Fibroblast of the conjunctiva (primary cell): ENCODE results near the gene STIP1.

Experiments used
- DNase-seq: peaks from one replicate; pipeline ENCODE4 v3.0.0-alpha.2; 2010; ENCODE audit warnings: low read depth

The STIP1 gene

DNA sequence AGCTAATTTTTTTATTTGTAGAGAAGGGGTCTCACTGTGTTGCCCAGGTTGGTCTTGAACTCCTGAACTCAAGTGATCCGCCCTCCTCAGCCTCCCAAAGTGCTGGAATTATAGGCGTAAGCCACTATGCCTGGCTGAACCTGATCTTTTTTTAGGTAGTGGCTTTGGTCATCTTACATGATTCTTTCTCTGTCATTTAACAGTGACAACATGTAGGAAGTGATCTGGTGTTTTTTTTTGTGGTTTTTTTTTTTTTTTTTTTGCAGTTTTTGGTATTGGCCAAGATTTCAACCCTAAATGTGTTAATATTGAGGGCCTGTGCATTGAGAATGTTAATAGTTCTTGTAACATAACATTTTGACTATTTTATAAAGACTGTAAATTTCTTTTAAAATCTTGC is 12.5 kb downstream of the STIP1 start:
- no peak for DNase-seq

DNA sequence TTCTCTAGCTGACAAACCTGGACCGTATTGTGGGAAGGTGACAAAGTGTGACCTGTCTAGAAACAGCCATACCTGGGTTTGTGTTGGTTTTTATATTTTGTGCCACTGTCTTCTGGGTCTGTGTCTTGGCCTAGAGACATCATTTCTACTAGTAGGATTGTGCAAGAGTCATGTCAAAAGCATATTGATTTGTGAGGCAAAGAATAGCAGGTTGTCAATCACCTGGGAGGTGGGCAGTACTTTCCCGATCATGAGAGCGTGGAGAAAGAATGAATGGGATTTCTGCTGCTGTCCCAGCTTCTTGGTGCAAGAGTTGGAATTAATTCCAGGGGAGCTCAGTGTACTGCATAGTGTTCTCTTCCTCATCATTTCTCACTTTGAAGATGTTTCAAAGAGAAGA is 15.6 kb downstream of the STIP1 start:
- DNase-seq: no peak

DNA sequence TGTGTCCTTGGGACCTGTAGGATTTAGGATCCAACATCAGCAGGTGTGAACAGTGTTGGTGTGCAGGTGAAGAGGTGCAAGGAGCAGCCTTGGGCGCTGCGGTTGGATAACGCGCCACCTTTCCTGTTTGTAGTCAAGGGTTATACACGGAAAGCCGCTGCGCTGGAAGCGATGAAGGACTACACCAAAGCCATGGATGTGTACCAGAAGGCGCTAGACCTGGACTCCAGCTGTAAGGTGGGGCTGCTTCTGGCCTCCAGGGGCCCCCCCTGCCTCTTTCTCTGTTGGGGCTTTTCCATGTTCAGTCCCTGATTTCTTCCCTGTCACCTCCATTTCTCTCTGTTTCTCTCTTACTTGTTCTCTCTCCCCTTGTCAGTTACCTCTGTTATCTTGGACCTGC is 17.0 kb downstream of the STIP1 start:
- DNase-seq: no peak

DNA sequence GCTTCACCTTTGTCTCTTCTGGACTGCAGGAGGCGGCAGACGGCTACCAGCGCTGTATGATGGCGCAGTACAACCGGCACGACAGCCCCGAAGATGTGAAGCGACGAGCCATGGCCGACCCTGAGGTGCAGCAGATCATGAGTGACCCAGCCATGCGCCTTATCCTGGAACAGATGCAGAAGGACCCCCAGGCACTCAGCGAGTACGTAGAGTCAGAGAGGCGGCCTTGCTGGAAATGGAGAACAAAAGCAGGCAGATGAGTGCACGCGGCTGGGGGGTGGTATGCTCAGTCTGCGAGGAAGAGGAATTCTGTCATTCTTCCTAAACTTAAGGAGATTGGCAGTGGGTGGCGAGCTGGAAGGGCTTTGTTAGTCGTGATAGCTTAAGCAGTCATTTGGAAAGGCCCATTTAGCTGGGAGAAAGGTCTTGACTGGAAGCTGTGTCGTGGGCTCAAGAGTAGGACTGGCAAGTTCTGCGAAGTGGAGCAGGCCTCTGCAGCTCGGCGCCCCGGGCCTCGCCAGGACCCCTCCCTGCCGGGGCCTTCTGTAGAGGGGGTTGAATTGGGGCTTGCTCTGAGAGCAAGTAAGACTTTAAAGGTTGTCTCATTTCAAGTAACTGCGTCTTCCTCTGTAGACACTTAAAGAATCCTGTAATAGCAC is 17.6 kb downstream of the STIP1 start:
- DNase-seq: no peak

DNA sequence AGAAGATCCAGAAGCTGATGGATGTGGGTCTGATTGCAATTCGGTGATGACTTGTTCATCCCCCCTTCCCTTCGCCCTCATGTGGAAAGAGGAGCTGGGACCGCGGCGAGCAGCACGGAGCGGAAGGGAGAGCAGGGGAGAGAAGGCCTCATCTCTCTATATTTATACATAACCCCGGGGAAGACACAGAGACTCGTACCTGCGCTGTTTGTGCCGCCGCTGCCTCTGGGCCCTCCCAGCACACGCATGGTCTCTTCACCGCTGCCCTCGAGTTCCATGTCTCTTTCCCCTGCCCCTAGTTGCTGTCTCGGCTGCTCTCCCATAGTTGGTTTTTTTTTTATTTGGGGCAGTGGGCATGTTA is 18.1 kb downstream of the STIP1 start:
- no peak for DNase-seq

DNA sequence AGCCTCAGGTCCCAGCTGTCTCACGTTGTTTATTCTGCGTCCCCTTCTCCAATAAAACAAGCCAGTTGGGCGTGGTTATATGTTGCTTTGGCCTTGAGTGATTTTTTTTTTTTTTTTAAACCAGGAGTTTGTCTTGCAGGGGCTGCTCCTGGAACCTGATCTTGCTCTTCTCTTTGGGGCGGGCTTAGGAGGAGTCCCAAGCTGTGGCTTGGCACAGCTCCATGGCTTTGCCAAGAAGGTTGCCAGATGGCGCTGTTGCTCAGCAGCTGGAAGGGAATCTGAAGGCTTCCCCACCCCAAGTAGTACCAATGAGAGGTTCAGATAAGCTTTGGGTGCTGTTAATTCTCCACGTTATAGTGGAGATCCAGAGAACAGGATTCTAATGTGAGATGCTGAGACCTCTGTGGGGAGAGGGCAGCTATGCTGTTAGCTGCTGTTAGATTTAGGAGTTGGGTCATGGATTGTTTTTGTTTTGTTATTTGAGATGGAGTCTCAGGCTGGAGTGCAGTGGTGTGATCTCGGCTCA is 18.6 kb downstream of the STIP1 start:
- peak; percentile 96 for DNase-seq

DNA sequence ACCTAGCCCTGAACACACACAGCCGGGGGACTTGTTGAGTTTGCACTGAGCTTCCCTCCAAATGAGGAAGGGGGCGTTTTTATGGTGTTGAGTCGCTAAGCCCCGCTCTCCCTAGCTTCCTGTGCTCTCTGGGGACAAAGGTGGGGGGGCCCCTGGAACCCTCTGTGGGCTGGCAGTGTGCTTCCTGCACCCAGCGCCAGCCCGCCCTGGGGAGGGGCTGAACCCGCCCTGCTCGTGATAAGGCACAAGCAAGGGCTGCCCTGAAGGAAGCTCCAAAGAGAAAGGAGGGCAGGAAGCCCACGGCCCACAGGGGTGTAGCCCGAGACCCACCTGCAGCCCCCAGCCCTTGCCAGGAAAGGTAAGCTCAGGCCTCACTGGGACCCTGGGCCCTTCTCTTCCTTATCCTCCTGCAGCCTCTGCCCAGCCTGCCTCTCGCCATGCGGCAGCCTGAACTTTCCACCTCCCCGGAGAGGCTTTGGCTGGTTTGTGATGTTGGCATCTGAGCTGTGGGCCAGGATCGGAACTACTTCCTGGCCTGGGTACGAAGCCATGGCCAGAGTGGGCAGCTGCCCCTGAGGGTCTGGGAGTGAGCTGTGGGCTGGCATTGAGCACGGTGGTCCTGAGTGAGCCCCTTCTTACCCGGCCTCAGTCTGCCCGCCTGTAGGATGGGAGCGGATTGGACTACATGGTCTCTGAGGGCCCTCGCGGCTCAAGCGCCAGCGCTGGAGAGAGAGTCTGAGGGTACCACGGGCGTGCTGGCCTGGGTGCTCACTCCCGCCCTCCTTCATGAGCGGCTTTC is 20.7 kb downstream of the STIP1 start, which contains the start of gene FERMT3:
Gene FERMT3, plus strand, starts transcription at position 265 of the 799 bp plus-strand sequence. CDS start 644 bp downstream, outside the sequence.
- no peak for DNase-seq

DNA sequence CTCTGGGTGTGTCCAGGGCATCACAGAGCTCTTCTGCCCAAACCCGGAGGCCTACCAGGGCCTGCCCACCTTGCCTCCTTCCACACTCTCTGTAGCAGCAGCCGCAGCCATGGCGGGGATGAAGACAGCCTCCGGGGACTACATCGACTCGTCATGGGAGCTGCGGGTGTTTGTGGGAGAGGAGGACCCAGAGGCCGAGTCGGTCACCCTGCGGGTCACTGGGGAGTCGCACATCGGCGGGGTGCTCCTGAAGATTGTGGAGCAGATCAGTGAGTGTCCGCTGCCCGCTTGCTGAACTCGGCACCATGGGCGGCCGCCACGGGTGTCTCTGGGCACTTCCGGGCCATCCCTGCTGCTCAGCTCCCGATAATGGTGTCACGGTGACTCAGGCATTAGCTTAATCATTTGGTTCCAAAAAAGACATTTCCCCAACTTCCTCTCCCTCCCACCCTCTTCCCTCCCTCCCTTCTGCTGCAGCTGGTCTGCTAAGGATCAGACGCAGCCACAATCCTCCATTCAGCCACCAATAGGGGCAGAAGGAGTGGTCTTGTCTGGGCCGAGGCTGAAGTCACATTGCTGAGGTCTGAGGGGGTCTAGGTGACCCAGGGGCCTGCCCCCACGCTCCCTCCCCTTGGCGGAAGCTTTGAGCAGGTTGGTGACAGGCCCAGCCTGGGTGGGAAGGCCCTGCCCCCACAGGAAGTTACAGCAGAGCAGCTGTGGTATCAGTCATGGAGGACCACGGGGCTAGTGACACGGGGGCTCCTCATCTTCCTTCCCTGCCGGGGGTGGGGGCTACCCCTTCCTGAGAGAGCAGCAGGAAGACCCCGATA is 21.5 kb downstream of the STIP1 start:
- DNase-seq: no peak

DNA sequence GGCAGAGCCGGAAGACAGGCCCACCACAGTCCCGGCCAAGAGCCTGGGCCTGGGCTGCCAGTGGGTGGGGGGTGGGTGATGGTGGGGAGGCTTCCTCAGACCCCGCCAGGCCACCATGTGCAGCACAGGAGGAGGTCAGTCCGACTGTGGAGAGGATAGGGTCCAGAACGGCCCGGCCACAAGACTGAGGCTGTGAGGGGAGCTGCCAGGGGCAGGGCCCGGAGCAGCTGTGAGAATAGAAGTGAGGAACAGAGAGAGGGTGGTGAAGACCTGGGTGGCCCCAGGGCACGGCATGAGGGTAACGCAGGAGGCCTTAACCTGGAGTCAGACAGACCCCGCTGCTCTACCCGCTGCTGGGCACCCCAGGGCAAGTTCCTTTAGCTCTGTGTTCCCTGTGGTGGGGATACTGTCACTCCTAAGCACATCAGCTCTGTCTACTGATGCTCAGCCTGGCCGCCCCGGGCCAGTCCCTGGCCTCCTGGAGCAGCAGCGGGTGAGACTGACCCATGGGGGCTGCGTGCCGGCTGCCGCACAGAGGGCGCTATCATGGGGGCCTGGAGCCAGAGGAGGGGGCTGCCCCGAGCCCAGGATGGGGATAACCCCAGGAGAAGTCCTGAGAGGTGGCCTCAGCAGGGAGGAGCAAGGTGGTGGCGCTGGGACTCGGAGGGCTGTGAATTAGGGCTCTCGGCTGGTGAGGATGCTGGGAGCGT is 22.3 kb downstream of the STIP1 start:
- DNase-seq: no peak

DNA sequence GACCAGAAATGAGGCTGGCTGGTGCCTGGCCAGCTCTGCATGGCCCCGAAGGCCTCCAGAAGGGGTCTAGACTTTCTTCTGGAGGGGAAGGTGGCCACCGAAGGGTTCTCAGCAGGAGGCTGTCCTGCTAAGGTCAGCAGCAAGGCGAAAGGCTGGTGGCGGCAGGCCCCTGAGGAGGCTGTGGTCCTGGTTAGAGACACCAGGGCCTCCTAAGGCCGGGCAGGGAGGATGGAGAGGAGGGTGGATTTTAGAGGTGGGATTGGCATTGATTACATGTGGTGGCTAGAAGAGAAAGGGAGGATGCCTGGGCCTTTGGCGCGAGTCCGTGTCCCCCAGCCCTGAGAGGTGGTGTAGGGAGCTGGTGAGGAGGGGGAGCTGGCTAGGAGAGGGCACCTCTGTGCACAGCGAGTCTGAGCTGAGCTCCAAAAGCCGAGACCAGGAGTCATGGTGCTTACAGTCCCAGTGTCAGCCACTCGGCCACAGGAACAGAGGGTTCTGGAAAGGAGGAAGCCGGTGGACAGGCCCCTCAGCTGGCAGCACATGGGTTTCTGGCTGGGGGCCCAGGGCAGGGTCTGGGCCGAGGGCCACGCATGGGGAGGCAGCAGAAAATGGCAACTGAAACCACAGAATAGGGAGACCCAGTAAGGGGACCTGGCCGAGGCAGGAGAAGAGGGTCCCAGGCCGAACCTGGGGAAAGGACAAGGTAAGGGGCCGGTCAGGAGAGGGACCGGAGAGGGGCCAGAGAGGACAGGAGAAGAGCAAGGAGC is 23.0 kb downstream of the STIP1 start:
- DNase-seq: no peak

DNA sequence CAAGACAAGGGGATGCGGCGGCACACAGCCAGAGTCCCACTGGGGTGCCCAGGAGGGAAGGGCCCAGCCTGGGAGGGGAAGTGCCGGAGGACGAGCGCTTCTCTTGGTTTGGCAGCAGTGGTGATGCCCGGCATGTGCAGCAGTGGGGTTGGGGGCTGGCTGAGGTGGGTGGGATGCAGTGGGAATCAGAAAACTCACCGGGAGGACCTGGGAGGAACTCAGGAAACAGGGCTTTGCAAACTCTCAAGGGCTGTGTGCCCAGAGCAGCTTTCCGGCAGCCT is 23.5 kb downstream of the STIP1 start:
- DNase-seq: no peak

DNA sequence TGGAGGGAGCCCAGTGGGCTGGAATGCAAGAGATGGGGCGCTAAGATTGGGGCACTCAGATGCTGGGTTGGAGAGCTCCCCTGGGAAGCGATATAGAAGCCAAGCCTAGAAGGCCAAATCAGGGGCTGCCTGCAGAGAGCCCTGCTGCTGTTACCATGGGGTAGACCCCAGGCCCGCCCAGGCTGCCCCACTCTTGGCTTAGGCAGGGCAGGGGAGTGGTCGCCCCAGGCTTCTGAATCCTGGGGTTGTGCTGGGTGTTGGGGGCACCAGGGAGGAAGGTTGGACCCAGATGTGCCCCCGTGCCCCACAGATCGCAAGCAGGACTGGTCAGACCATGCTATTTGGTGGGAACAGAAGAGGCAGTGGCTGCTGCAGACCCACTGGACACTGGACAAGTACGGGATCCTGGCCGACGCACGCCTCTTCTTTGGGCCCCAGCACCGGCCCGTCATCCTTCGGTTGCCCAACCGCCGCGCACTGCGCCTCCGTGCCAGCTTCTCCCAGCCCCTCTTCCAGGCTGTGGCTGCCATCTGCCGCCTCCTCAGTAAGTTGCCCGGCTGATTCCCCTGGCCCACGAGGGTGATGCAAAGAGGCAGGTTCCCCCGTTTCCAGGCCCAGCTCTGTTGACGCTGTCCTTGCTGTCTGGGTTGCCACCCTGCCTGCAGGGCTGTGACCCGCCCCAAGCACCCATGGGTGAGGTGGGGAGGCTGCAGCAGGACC is 24.5 kb downstream of the STIP1 start:
- DNase-seq: no peak

DNA sequence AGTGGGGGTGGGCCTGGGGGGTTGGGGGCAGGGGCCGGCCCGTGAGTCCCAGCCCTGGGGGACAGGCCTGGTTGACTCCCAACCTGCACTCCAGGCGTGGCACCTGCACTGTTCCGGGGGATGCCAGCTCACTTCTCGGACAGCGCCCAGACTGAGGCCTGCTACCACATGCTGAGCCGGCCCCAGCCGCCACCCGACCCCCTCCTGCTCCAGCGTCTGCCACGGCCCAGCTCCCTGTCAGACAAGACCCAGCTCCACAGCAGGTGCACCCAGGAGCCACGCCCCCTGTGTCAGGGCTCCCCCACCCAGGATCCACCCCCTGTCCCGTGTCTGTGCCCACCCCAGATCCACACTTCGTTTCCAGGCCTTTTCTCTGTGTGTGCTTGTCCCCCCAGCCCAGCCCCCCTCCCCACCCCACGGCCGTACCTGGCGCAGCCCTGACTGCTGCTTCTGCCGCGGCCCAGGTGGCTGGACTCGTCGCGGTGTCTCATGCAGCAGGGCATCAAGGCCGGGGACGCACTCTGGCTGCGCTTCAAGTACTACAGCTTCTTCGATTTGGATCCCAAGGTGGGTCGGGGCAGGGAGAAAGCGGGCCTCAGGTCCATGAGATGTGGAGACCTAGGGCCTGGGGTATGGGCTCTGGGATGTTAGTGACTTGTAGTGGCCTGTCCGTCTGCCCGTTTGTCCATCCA is 25.4 kb downstream of the STIP1 start:
- no peak for DNase-seq

DNA sequence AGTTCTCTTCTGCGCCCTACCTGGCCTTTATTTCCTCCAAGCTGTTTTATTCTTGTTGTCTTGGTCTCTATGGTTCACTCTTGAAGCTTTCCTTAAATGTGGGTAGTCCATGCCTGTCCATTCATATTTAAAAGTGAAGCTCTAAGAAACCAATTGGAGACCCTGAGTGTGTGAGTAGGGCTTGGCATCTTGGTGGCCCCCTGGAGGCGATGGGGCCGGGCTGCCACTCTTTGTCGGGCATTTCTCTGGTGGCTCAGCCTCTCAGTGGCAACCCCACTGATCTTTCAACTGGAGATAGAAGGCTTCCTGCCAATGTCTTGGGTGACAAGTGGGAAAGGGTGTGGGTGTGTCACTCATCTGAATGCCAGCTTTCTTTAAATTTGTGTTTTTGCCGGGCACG is 30.9 kb downstream of the STIP1 start:
- DNase-seq: no peak

DNA sequence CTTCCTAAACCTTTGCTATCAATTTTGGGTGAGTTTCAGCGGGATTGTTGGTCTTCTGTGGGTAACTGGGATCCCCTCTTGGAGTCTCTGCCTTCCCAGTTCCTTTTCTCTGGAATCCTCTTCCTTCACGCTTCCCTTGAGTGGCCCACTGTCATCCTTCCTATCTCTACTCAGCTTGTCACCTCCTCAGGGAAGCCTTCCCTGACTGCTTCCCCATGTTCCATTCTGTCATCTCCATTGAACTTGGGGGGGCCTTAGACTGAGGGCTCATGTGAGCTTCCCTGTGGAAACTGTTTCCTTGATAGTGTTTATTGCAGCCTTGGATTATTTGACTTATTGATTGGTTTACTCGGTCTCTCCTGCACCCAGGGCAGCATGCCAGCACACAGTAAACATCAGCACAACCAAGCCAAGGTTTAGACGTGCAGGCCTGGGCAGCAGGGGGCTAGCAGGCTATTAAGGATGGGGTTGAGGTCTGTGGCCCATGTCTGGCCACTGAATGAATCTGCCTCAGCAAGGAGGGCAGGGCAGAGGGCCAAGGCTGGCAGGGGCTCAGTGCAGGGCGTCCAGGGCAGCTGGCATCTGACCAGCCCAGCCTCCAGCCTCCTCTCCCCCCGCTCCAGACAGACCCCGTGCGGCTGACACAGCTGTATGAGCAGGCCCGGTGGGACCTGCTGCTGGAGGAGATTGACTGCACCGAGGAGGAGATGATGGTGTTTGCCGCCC is 32.8 kb downstream of the STIP1 start:
- DNase-seq: no peak

DNA sequence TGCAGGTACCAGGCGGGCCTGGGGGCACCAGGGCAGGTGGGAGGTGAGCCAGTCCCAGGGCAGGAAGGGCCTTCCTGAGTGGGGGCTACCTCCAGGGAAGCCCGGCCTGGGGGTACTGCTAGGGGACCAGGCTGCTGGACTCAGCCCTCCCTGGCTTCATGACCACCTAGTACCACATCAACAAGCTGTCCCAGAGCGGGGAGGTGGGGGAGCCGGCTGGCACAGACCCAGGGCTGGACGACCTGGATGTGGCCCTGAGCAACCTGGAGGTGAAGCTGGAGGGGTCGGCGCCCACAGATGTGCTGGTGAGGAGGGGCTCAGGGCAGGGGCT is 33.3 kb downstream of the STIP1 start:
- DNase-seq: no peak

DNA sequence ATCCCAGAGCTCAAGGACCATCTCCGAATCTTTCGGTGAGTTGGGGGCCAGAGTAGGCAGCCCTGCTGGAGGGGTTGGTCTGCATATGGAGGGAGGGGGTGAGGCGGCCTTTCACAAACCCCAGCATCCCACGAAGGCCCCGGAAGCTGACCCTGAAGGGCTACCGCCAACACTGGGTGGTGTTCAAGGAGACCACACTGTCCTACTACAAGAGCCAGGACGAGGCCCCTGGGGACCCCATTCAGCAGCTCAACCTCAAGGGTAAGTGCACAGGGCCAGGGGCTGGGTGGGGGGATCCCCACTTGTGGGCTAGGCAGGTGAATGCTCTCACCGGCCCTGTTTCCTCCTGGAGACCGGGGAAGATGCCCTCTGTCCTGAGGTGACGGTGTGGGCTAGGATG is 33.8 kb downstream of the STIP1 start:
- DNase-seq: no peak

DNA sequence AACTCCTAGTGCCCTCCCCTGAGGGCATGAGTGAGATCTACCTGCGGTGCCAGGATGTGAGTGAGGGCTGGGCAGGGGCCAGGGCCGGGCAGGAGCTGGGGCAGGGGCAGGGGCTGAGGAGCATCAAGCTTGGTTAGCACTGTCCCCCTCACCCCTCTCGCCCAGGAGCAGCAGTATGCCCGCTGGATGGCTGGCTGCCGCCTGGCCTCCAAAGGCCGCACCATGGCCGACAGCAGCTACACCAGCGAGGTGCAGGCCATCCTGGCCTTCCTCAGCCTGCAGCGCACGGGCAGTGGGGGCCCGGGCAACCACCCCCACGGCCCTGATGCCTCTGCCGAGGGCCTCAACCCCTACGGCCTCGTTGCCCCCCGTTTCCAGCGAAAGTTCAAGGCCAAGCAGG is 34.3 kb downstream of the STIP1 start:
- no peak for DNase-seq

DNA sequence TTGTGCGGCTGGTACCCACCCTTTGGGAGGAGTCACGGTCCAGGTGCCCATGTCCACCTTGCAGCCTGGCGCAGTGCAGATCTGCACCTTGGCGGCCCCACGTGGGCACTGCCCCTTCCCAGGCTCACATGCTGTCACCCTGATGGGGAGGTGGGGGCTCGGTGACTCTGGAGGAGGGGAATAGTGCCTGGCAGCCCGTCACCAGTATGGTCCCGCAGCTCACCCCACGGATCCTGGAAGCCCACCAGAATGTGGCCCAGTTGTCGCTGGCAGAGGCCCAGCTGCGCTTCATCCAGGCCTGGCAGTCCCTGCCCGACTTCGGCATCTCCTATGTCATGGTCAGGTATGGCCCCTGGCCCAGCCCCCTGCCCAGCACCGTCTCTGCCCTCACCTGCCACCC is 34.8 kb downstream of the STIP1 start:
- DNase-seq: no peak

DNA sequence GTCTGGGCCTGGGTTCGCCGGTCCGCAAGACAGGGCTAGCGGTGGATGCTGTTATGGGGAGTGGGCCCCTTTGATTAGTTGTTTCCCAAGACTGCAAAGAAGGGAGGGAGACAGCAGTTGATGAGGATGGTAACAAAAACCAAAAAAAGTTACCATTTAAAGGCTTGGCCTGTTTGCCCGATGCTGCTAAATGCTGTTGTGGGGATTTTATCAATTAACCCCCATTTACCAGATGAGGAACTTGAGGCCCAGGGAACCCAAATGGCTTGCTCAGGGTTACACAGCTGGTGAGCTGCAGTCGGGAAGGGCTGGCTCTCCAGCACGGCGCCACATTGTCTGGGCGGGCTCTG is 36.7 kb downstream of the STIP1 start:
- DNase-seq: no peak
